OCI-LY7 (cell line): ENCODE measurements around the gene FKBP1B. TPM values are rescaled to one million over a fixed set of nuclear protein-coding genes. Genes with fewer than 3 reads are reported as not detected.
"Not testable (repeated sequence)": the region's sequence is repeated elsewhere in the genome, so short reads cannot be mapped to it uniquely, and the experiment has no call there.

Experiments
- BruUV-seq: library from RNA; stranded (reverse); fragments of 400-500 nt; replicated peaks from 2 replicates; lab custom pipeline; 2021; lab: Mats Ljungman, UMichigan
- CTCF ChIA-PET: fragments of 300-600 bp; sonication (Branson Sonifier 250); formaldehyde crosslinking; loops from one replicate; lab custom pipeline; 2022; ENCODE audit warnings: antibody characterized with exemption; ENCODE audit not compliant: unreplicated experiment; lab: Charles Lee
- POLR2A ChIA-PET: fragments of 300-600 bp; sonication (Branson Sonifier 250); formaldehyde crosslinking; loops from one replicate; lab custom pipeline; 2022; ENCODE audit warnings: antibody characterized with exemption; lab: Charles Lee
- DNase-seq: peaks from one replicate; pipeline ENCODE4 v3.0.0-alpha.2; 2015; ENCODE audit warnings: low spot score
- H2AFZ ChIP-seq: fragments of 200-600 bp; sonication (generic), shearing (Covaris generic); 2 replicates; pipeline ENCODE4 v1.6.1; 2014; ENCODE audit warnings: mild to moderate bottlenecking, antibody characterized with exemption, low read length, moderate library complexity
- H3K27ac ChIP-seq: fragments of 200-600 bp; sonication (generic); 2 replicates; pipeline ENCODE4 v1.5.1; 2014; ENCODE audit warnings: mixed run types, low read depth, mild to moderate bottlenecking, moderate library complexity, low read length, inconsistent platforms; ENCODE audit not compliant: poor library complexity, severe bottlenecking
- H3K36me3 ChIP-seq: fragments of 200-600 bp; sonication (generic); 2 replicates; pipeline ENCODE4 v1.6.1; 2014; ENCODE audit warnings: mild to moderate bottlenecking, antibody characterized with exemption, low read length, moderate library complexity, mixed read lengths; ENCODE audit not compliant: insufficient read depth
- H3K4me1 ChIP-seq: fragments of 200-600 bp; sonication (generic); 2 replicates; pipeline ENCODE4 v1.5.1; 2014; ENCODE audit warnings: mild to moderate bottlenecking, low read length; ENCODE audit not compliant: insufficient read depth, poor library complexity, severe bottlenecking
- H3K4me2 ChIP-seq: fragments of 200-600 bp; sonication (generic); 2 replicates; pipeline ENCODE4 v1.6.1; 2014; ENCODE audit warnings: mild to moderate bottlenecking, low read length
- H3K4me3 ChIP-seq: fragments of 200-600 bp; sonication (generic); 2 replicates; pipeline ENCODE4 v1.5.1; 2014; ENCODE audit warnings: mild to moderate bottlenecking, low read depth, low read length; ENCODE audit not compliant: poor library complexity, severe bottlenecking
- H3K79me2 ChIP-seq: fragments of 200-600 bp; sonication (generic); 2 replicates; pipeline ENCODE4 v1.6.1; 2016; ENCODE audit warnings: low read depth, mild to moderate bottlenecking, low read length, moderate library complexity, mixed read lengths; ENCODE audit not compliant: insufficient read depth
- H3K9me2 ChIP-seq: fragments of 200-600 bp; sonication (generic); 2 replicates; pipeline ENCODE4 v1.6.1; 2016; ENCODE audit warnings: mild to moderate bottlenecking, low read length, mixed read lengths; ENCODE audit not compliant: insufficient read depth
- H3K9me3 ChIP-seq: fragments of 200-600 bp; sonication (generic); 2 replicates; pipeline ENCODE4 v1.6.1; 2014; ENCODE audit warnings: mild to moderate bottlenecking, mixed run types, low read length, mixed read lengths
- H4K20me1 ChIP-seq: fragments of 200-600 bp; sonication (generic); 2 replicates; pipeline ENCODE4 v1.6.1; 2014; ENCODE audit warnings: mild to moderate bottlenecking, antibody characterized with exemption, low read length, moderate library complexity, mixed read lengths; ENCODE audit not compliant: insufficient read depth
- CTCF ChIP-seq: fragments of 200-600 bp; sonication (generic); conservative IDR thresholded peaks from 2 replicates; pipeline ENCODE4 v1.5.1; 2014; ENCODE audit warnings: mild to moderate bottlenecking, antibody characterized with exemption, low read length, moderate library complexity, mixed read lengths
- EZH2phosphoT487 ChIP-seq: fragments of 200-600 bp; sonication (generic); IDR thresholded peaks from 2 replicates; pipeline ENCODE4 v1.6.1; 2018; ENCODE audit warnings: low read depth, borderline replicate concordance, mild to moderate bottlenecking, mixed run types, antibody characterized with exemption, low read length, moderate library complexity, mixed read lengths
- intact Hi-C: fragments of 100-400 bp; cut with micrococcal nuclease; formaldehyde crosslinking; loops from one replicate; pipeline ENCODE4 v1.10.0; 2022; ENCODE audit not compliant: unreplicated experiment
- total RNA-seq, 2 experiments: library from RNA; depleted of rRNA in 1 of 2; stranded (reverse); fragments of >200 nt in 1 of 2; shearing (Covaris generic) in 1 of 2; gene quantifications; 2 replicates each; pipeline ENCODE4 v1.2.3, GENCODE V29; 2014 to 2022

The FKBP1B gene
- total RNA-seq, 2 experiments from 2014 or later, result 1.5 to 3.2 TPM

- no peak overlapping the region for H2AFZ ChIP-seq
- H3K9me2 ChIP-seq, result no peaks in the 10 kb centered on the region
- H4K20me1 ChIP-seq, result no peaks in the 10 kb centered on the region
- DNase-seq, result no peak
- intact Hi-C loops, result loop anchor here (2.0 kb wide), 1 partner anchor 59 kb away; the partner anchor contains the start of gene TP53I3
- POLR2A ChIA-PET, result no interaction called here
- no peaks in the 10 kb centered on the region for H3K4me1 ChIP-seq
- H3K27ac ChIP-seq, result no peak overlapping the region
- no TSS peak for BruUV-seq
- no peaks in the 10 kb centered on the region for H3K79me2 ChIP-seq
- H3K4me2 ChIP-seq, result no peak overlapping the region
- H3K36me3 ChIP-seq, result peaks cover 30% of the 10 kb centered on the region
- CTCF ChIA-PET, result no interaction called here
- H3K4me3 ChIP-seq, result no peak overlapping the region
- no peaks in the 10 kb centered on the region for H3K9me3 ChIP-seq
- TF ChIP-seq EZH2phosphoT487, result no peak
- no peak for TF ChIP-seq CTCF
Measured at GRCh38 chr2:24026233-24026632, 23.3 kb upstream of the FKBP1B start.

- no peaks in the 10 kb centered on the region for H3K9me2 ChIP-seq
- H2AFZ ChIP-seq, result no peak overlapping the region
- intact Hi-C loops, result no loop called here
- peaks cover 40% of the 10 kb centered on the region for H3K36me3 ChIP-seq
- BruUV-seq, result no TSS peak
- CTCF ChIA-PET, result no interaction called here
- H3K4me1 ChIP-seq, result no peaks in the 10 kb centered on the region
- 0 out of 2 replicates have a peak, but pooled peaks cover under 1% of the 10 kb centered on the region for H4K20me1 ChIP-seq
- H3K4me2 ChIP-seq, result no peak overlapping the region
- H3K27ac ChIP-seq, result no peak overlapping the region
- no peak overlapping the region for H3K4me3 ChIP-seq
- no peaks in the 10 kb centered on the region for H3K9me3 ChIP-seq
- peaks cover 15% of the 10 kb centered on the region for H3K79me2 ChIP-seq
- no peak for DNase-seq
- TF ChIP-seq EZH2phosphoT487 (no peak), CTCF (no peak)
- POLR2A ChIA-PET, result no interaction called here
Measured at GRCh38 chr2:24038786-24039499, 10.6 kb upstream of the FKBP1B start.

- BruUV-seq, result no TSS peak
- peaks cover 9% of the 10 kb centered on the region; the same call in 1 of the 2 replicates for H3K79me2 ChIP-seq
- H3K4me2 ChIP-seq, result no peak overlapping the region
- no peak overlapping the region for H3K4me3 ChIP-seq
- H3K4me1 ChIP-seq, result peaks cover under 1% of the 10 kb centered on the region
- H3K36me3 ChIP-seq, result peaks cover 36% of the 10 kb centered on the region
- H4K20me1 ChIP-seq, result no peaks in the 10 kb centered on the region
- no peak for TF ChIP-seq CTCF
- no peak for TF ChIP-seq EZH2phosphoT487
- H3K9me3 ChIP-seq, result no peaks in the 10 kb centered on the region
- intact Hi-C loops, result no loop called here
- DNase-seq, result no peak
- POLR2A ChIA-PET, result interaction anchor here (1.0 kb wide), 1 partner anchor 11 kb away, joined by 6 read pairs; no protein-coding TSS in a partner anchor
- H3K9me2 ChIP-seq, result no peaks in the 10 kb centered on the region
- H2AFZ ChIP-seq, result no peak overlapping the region
- H3K27ac ChIP-seq, result no peak overlapping the region
- CTCF ChIA-PET, result no interaction called here
Measured at GRCh38 chr2:24040511-24040910, 9.0 kb upstream of the FKBP1B start.

GRCh38 chr2:24043133-24043532 lies 6.4 kb upstream of the FKBP1B start:
- CTCF ChIA-PET, DNase-seq, H3K9me3 ChIP-seq, H4K20me1 ChIP-seq, H3K27ac ChIP-seq, H3K4me3 ChIP-seq, H3K9me2 ChIP-seq, H3K4me2 ChIP-seq, BruUV-seq, intact Hi-C loops, H2AFZ ChIP-seq: not testable (repeated sequence)
- Histone ChIP-seq H3K36me3 (peaks cover 14% of the 10 kb centered on the region), H3K4me1 (peaks cover 17% of the 10 kb centered on the region), H3K79me2 (peaks cover 20% of the 10 kb centered on the region)
- POLR2A ChIA-PET, result interaction anchor here (0.5 to 0.6 kb wide), 2 partner anchors 98 to 115 kb away, joined by 3 to 4 read pairs; no protein-coding TSS in a partner anchor
